Inferior parietal cortex (tissue), 1 donor: Measurements from ENCODE around the gene TM2D3.

ENCODE experiments used
- DNase-seq: peaks from one replicate; pipeline ENCODE4 v3.0.0-alpha.2; 2016; ENCODE audit errors: extremely low spot score

Gene TM2D3

GRCh38 chr15:101604124-101604874 lies 47.9 kb downstream of the TM2D3 start:
- DNase-seq: no peak

GRCh38 chr15:101602801-101603200 lies 49.4 kb downstream of the TM2D3 start:
- DNase-seq: no peak

GRCh38 chr15:101600035-101600434 lies 52.1 kb downstream of the TM2D3 start:
- no peak for DNase-seq

GRCh38 chr15:101599091-101599490 lies 53.1 kb downstream of the TM2D3 start:
- DNase-seq: no peak

DNA sequence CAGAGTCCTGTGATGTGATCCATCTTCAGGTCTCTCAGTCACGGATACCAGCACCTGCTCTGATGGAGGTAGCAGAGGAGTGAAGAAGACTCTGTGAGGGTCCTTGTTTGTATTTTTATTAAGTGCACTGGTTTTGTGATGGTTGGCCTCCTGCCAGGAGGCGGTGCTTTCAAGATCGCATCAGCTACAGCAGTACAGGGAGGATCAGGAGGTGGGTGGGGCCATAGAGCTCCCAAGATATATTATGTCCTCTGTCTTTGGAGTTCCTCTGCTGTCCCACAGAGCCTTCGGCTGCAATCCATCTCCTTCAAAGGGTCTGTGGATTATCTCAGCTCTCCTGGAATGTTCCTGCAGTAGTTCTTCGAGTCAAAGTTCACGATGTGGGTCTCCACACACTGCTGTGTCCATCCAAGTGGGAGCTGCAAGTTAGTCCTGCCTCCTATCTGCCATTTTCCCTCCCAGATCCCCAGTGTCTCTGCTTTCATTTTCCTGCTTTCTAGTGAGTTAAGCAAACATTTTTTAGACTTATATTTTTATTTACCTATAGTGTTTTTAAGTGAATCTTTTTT lies 54.7 kb downstream of the TM2D3 start:
- DNase-seq: no peak

DNA sequence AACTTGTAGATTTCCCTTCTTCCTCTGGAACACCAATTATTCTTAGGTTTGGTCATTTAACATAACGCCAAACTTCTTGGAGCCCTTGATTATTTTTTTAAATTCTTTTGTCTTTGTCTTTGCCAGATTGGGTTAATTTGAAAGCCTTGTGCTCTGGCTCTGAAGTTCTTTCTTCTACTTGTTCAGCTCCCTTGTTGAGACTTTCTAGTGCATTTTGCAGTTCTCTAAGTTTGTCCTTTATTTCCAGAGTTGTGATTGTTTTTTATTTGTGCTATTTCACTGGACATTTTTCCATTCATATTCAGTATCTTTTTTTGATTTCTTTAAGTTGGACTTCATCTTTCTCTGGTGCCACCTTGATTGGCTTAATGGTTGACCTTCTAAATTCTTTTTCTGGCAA lies 55.5 kb downstream of the TM2D3 start:
- DNase-seq: no peak
